Measurements from ENCODE around the gene PLEKHM3. TPM values are rescaled to one million over a fixed set of nuclear protein-coding genes. Genes with fewer than 3 reads are reported as not detected.
A peak's percentile ranks its signal among the peaks of the same experiment; 100 is the strongest.
"Not testable (repeated sequence)": the region's sequence is repeated elsewhere in the genome, so short reads cannot be mapped to it uniquely, and the experiment has no call there.

The PLEKHM3 gene
- total RNA-seq, 1 donor from 2014 or later = 12.5 TPM

- ATAC-seq (ENCODE audit: poor library complexity); DNase-seq; intact Hi-C loops (cut with DNase I): not testable (repeated sequence)
Observed at GRCh38 chr2:207906495-207906894, 118.8 kb downstream of the PLEKHM3 start.

GRCh38 chr2:207905546-207905945, 119.8 kb downstream of the PLEKHM3 start:
- ATAC-seq (ENCODE audit: poor library complexity) (no peak), DNase-seq (no peak)
- intact Hi-C loops (cut with DNase I) = no loop called here

- DNase-seq (no peak), ATAC-seq (ENCODE audit: poor library complexity) (no peak)
- intact Hi-C loops (cut with DNase I) = no loop called here
Observed at GRCh38 chr2:207903236-207903635, 122.1 kb downstream of the PLEKHM3 start.

GRCh38 chr2:207902821-207903220, 122.5 kb downstream of the PLEKHM3 start:
- intact Hi-C loops (cut with DNase I) = no loop called here
- ATAC-seq (ENCODE audit: poor library complexity) (no peak), DNase-seq (no peak)

GRCh38 chr2:207901829-207902228, 123.5 kb downstream of the PLEKHM3 start:
- ATAC-seq (ENCODE audit: poor library complexity) = no peak

GRCh38 chr2:207901401-207901800, 123.9 kb downstream of the PLEKHM3 start:
- ATAC-seq (ENCODE audit: poor library complexity) = no peak
- DNase-seq = no peak
- intact Hi-C loops (cut with DNase I) = no loop called here

More at GRCh38 chr2:207901829-207902228, 123.5 kb downstream of the PLEKHM3 start:
- no peak for DNase-seq
- intact Hi-C loops (cut with DNase I) = no loop called here

GRCh38 chr2:207898354-207898695, 127.0 kb downstream of the PLEKHM3 start:
- DNase-seq = no peak
- intact Hi-C loops (cut with DNase I) = no loop called here
- ATAC-seq (ENCODE audit: poor library complexity) = no peak

GRCh38 chr2:207897541-207898353, 127.6 kb downstream of the PLEKHM3 start:
- ATAC-seq (ENCODE audit: poor library complexity) (peak; percentile 48), DNase-seq (no peak)
- intact Hi-C loops (cut with DNase I) = no loop called here

GRCh38 chr2:207896525-207897285, 128.6 kb downstream of the PLEKHM3 start:
- DNase-seq = no peak
- no peak for ATAC-seq (ENCODE audit: poor library complexity)
- intact Hi-C loops (cut with DNase I) = no loop called here

GRCh38 chr2:207895274-207895860, 130.0 kb downstream of the PLEKHM3 start:
- intact Hi-C loops (cut with DNase I) = no loop called here
- DNase-seq (no peak), ATAC-seq (ENCODE audit: poor library complexity) (no peak)

- intact Hi-C loops (cut with DNase I) = no loop called here
- DNase-seq (no peak), ATAC-seq (ENCODE audit: poor library complexity) (no peak)
Observed at GRCh38 chr2:207892716-207893402, 132.5 kb downstream of the PLEKHM3 start.

- no peak for DNase-seq
- intact Hi-C loops (cut with DNase I) = no loop called here
- no peak for ATAC-seq (ENCODE audit: poor library complexity)
Observed at GRCh38 chr2:207891086-207891844, 134.1 kb downstream of the PLEKHM3 start.

GRCh38 chr2:207887500-207887899, 137.8 kb downstream of the PLEKHM3 start:
- peak; percentile 86 for ATAC-seq (ENCODE audit: poor library complexity)
- DNase-seq = no peak
- intact Hi-C loops (cut with DNase I) = no loop called here

GRCh38 chr2:207885010-207885409, 140.3 kb downstream of the PLEKHM3 start:
- DNase-seq = no peak
- ATAC-seq (ENCODE audit: poor library complexity) = no peak
- intact Hi-C loops (cut with DNase I) = no loop called here

GRCh38 chr2:207884127-207884526, 141.2 kb downstream of the PLEKHM3 start:
- ATAC-seq (ENCODE audit: poor library complexity) = no peak
- DNase-seq = no peak
- intact Hi-C loops (cut with DNase I) = no loop called here

- ATAC-seq (ENCODE audit: poor library complexity) = no peak
- no peak for DNase-seq
- intact Hi-C loops (cut with DNase I) = no loop called here
Observed at GRCh38 chr2:207883002-207883780, 142.1 kb downstream of the PLEKHM3 start.

GRCh38 chr2:207881902-207882301, 143.4 kb downstream of the PLEKHM3 start:
- intact Hi-C loops (cut with DNase I) = no loop called here
- DNase-seq (no peak), ATAC-seq (ENCODE audit: poor library complexity) (no peak)

GRCh38 chr2:207879536-207879935, 145.8 kb downstream of the PLEKHM3 start:
- ATAC-seq (ENCODE audit: poor library complexity) (no peak), DNase-seq (no peak)
- intact Hi-C loops (cut with DNase I) = no loop called here
